ENCODE measurements around the gene TBC1D17.

Gene TBC1D17

DNA sequence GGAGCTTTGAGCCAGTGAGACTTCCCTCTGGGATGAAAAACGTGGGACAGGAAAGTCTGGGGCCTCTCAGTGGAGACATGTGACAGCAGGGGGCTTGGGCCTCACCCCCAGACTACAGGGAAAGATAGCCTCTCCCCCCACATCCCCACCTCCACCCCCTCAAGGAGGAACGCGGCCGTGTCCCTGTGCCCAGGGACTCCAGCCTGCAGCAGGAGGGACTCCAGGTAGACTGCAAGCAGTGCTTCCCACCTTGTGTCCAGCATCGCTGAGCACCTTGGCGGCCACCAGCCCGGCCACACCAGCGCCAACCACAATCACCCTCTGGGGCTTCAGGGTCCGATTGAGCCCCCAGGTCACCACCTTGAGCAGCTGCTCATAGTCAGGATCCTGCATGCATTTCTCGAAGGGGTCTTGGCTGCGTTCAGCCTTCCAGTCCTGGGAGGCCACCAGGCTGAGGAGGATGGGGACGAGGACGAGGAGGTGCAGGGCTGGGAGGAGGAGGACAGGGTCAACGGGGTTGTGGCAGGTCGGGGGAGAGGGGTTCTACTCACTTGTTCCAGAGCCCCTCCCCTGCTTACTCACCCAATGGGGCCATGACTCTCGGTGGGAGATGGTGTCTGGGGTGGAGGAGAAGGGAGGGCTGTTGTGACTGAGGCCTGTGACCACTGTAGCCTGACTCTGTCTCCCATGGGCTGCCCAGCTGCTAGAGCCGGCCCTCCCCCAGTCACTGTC lies 18.2 kb downstream of the TBC1D17 start:
- no peak for DNase-seq

DNA sequence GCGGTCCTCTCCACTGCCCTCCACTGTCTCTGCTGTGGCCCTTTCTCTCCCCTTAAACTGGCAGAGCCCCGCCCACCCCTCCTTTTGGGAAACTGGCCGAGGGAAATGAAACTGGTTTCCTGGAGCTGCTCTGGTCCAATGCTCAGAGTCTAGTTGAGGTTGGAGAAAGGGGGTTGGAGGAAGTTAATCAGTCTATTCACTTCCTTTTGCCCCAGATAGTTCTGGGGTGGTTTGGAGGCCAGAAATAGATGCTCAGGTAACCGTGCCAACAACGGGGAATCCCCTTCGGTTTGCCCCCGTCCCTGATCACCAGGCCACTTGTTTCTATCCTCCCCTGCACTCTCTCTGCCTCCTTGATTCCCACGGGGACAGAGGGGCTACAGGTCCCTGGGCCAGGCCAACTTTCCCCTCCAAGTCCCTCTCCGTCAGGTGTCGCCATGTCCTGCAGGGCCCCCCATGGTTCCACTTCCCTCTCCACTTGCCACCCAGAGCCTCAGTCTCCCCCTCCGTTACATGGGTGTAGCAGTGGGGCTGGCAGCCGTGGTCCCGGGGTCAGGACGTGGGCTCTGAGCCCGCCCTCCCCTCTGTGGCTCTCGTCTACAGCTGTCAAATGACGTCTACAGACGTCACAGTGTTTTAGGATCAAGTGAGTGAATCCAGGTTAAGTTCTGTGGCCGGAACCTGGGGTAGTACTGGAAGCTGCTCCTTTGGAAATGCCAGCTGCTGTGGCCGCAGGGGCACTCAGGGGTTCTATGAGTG lies 19.5 kb downstream of the TBC1D17 start, which contains the start of gene IL4I1:
Gene IL4I1, minus strand, starts transcription at position 25 of the 759 bp plus-strand sequence. CDS start 727 bp downstream, outside the sequence.
- peak; percentile 34 for DNase-seq

DNA sequence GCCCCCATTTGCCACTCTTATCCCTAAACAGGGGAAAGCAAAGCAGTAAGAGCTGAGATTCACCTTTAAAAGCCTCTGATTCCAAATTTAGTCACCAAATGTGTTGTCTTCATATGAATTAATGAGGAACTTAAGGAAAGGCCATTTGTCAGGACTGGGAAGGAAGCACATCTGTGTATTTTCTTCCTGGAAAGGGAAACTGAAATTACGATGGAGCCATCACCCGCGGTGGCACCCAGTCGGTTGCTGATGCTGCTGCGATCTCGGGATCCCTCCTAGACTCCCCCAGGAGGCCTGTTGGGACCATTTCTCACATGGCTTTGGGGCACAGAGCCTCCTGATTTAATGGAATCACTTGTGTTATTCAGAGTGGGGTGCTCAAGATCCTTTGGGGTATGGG lies 26.6 kb downstream of the TBC1D17 start:
- no peak for DNase-seq

DNA sequence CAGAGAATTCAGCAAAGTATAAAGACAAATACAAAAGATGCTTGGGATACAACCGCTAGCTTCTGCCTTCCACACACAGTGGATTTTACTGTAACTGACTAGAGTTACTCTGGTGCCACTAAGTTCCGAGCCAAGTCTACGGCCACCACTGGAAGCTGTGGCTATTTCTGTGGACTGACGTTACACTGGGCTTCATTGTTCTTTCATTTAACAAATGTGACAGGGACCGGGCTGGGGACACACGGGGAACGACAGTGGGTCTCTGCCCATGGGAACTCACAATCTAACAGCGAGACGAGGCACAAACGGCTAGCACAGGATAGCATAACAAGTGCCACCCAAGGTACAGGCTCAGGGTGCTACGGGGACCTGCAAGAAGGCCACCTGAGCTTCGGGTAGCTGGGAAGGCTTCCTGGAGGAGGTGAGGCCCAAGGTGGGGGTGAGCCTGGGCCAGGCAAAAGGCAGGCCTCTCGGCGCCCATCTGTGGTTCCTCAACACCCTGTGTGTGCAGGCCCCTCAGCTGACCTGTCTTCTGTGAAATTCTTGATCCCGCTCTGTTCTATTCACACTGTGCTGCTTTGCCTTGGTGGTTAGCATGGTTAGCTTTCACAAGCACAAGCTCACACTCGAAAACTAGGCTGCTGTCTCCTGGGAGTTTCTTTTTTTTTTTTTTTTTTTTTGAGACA lies 29.5 kb downstream of the TBC1D17 start:
- no peak for DNase-seq

DNA sequence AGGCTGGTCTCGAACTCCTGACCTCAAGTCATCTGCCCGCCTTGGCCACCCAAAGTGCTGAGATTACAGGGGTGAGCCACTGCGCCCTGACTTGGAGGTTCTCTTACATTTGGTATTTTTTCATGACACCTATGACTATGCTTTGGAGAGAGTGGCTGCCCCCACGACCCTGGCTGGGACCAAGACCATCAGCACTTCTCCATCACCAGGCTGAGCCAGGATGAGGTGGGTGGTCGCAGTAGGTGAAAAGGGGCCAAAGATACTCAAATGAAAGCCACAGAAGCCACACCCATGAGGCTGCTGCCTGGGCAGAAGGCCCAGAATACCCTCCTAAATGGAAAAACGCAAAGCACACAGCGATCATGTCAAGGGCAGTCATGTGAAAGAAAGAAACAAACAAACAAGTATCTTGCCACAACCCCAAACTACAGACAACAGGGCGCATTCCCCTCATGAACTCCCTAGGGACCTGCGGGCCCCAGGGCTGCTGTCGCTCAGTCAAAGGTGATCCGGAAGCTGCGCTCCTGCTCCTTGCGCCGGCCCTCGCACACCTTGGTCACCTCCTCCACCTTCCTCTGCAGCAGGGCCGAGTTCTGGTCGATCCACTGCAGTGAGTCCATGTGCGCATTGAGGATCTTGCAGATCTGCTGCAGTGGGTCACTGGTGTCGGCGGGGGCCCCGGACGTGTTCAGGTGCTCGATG lies 30.4 kb downstream of the TBC1D17 start:
- DNase-seq = no peak

DNA sequence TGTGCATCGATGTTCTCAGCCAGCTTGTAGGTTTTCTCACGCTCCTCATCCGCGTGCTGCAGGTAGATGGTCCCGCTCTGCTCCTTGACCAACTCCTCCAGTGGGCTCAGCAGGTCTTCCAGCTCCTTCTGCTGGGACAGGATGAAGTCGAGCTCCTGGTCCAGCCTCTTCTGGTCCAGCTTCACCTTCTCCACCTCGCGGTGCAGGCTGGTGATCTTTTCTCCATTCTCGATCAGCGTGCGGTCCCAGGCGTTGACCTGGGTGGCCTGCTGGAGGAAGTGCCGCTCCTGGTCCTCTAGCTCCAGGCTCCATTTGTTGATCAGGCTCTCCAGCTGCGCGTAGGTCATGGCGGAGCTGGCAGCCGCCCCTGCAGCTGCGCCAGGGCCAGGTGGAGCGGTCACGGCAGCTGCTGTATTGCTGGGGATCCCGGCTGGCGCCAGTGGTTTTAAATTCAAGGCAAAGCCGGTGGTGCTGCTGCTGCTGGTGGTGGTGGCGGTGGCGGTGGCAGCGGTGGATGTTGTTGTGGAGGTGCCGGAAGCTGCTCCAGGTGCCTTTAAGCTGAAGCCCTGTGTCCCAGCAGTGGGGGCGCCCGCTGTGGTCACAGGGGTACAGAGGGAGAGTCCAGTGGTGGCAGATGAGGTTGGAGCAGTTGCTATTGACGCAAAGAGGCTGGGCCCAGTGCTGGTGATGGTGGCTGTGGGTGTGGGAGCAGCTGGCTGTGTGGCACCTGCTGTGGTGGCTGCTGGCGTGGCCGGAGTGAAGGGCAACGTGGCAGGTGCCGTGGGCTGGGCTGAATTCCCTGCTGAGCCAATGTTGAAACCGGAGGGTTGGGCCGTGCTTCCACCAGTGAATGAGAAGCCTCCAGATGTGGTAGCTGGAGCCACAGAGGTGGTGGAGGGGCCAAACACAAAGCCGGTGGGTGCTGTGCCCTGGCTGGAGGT lies 31.2 kb downstream of the TBC1D17 start:
- no peak for DNase-seq

DNA sequence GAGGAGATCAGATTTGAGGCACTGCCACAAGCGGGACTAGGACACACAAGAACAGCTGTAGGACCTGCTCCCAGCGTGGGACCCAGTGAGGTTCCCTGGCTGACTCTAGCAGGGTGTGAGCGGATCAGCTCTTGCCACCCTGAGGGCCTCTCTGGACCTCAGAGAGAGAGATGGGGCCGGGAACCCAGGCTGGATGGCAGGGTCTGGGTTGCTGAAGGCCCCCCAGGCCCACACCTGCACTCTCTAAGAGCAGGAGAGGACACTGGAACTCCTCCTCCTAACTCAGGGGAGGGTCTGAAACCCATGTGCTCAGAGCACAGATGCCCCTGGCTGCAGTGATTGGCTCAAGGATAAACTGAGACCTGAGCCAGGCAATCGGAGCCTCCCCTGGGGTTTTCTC lies 32.7 kb downstream of the TBC1D17 start:
- DNase-seq = no peak

DNA sequence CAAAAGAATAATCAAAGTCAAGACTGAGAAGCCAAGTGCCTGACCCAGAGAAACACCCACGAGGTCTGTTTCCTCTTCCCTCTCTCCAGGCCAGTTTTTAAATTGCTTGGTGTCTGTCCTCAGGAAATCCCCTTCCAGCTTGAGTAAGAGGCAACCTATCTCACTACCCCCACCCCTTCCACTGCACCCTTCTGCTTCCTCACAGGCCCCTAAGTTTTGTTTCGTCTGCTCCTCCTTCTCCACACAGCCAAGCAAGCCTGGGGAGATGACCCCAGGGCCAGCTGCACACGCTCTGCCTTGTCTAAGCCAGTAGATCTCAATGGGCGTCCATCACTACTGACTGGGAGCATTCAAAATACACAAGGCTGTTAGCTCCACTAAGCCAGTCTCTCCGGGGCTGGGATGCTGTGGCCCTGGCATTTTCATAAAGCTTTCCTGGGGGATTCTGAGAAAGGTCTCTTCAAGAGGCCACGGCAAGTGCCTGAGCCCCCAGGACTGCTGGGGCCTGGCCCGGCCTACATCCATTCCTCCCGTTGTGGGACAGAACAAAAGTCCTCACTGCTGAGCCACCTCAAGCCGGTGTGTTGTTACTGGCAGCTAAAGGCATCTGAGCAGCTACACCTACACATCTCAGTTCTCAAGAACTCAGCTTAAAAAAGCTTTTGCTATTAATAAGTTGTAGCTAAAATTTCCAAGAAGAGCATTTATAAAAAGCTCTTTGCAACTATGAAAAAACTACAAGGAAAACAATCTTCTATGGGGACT lies 34.1 kb downstream of the TBC1D17 start:
- DNase-seq = no peak

DNA sequence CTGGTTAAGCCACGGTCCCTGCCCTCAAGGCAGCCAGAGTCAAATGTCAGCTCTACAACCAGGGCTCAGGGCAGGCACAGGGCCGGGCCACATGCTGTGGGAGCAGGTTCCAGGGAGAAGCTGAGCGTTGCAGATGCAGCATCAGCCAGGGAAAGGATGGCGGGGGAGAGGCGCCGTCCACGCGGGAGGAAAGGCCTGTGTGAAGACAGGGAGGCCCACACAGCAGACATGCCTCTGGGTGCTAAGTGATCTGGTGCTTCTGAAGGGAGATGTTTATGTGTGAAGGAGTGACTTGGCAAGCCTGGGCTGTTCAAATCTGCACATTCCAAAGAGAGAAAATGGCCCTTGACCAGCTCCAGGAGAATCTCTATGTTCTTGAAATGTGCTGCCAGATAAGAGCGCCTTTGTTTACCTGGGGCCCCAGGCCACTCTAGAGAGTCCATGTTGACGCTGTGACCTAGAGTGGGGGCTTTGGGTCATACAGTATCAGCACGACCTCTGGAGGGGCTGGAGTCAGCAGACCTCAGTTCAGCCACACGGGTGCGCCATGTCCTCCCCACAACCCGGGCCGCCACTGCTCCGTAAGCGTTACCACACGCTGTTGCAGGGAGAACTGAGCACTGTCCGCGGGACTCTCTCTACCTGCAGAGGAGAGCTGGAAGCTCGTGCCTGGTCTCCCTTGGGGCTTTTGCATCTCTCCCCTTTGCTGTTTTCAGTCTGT lies 35.6 kb downstream of the TBC1D17 start:
- DNase-seq = no peak

DNA sequence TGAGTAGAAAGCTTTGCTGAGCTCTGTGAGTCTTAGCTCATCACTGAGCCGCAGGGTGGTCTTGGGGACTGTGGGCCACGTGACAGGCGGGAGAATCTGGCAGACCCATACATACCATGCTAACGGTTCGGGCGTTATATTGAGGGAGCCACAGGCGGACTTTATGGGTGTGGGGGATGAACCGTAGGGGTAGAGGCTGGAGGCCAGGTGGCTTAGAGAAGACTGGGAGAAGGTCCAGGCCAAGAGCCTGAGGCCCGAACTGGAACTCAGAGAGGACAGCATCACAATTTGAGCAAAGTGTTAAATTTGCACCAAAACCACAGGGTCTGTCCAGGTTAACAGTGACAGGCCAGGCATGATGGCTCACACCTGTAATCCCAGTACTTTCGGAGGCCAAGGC lies 36.2 kb downstream of the TBC1D17 start:
- DNase-seq = no peak

DNA sequence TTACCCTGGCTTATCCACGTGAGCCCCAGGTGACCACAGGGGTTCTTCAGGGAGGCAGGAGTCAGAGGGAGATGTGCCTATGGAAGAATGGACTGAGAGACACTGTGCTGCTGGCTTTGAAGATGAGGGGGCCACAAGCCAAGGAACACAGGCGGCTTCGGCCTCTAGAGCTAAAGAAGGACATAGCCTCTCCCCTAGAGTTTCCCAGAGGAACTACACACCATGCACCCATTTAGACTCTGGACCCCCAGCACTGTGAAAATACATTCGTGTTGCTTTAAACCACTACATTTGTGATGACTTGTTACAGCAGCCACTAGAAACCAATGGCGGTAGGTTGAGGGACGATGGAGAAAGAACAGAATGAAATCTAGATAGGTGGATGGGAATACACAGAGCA lies 37.8 kb downstream of the TBC1D17 start:
- peak; percentile 11 for DNase-seq

DNA sequence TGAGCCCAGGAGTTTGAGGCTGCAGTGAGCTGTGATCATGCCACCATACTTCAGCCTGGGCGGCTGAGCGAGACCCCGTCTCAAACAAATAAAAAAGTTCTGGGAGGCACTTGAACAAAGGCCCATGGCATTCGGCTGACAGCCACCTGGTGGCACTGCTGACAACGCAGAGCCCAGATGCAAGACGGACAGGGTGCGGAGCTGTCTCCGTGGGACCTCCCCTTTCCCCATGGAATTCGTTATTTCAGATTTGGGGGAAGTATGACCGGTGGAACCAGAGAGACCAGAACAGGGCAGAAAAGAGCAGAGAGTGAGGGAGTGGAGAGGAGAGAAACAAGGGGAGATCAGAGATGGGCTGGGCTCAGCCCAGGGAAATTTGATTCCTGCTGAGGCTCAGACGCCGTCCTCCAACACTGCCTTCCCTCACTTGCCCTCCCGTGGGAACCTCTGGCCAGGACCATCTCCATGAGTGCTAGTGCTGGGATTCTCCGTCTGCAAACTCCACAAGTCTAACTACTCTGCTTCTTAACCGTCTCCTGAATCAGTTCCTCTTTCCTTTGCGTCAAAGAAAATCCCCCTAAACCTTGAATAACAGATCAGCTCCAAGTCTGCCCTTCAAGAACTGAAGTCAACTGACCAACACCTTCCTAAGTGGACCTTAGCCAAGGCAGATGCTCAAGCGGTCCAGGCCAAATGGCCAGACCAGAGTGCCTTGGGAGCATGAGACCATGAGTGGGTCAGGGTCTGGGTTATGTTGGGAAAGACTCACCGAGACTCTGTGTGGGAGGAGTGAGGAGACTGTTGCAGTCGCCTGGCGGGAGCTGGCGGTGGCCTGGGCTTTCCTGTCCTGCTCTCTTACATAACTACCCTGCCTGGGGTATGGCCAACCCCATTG lies 39.6 kb downstream of the TBC1D17 start:
- no peak for DNase-seq

DNA sequence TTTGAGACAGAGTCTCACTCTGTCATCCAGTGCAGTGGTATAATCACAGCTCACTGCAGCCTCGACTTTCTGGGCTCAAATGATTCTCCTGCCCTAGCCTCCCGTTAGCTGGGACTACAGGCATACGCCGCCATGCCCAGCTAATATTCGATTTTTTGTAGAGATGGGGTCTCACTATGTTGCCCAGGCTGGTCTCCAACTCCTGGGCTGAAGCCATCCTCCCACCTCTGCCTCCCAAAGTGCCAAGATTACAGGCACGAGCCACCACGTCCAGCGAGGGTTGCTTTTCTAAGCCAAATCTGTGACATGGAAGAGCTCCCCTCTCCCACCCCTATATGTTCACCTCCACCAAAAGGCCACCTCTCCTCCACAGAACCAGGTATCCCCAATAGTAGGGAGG lies 40.6 kb downstream of the TBC1D17 start:
- DNase-seq = no peak

DNA sequence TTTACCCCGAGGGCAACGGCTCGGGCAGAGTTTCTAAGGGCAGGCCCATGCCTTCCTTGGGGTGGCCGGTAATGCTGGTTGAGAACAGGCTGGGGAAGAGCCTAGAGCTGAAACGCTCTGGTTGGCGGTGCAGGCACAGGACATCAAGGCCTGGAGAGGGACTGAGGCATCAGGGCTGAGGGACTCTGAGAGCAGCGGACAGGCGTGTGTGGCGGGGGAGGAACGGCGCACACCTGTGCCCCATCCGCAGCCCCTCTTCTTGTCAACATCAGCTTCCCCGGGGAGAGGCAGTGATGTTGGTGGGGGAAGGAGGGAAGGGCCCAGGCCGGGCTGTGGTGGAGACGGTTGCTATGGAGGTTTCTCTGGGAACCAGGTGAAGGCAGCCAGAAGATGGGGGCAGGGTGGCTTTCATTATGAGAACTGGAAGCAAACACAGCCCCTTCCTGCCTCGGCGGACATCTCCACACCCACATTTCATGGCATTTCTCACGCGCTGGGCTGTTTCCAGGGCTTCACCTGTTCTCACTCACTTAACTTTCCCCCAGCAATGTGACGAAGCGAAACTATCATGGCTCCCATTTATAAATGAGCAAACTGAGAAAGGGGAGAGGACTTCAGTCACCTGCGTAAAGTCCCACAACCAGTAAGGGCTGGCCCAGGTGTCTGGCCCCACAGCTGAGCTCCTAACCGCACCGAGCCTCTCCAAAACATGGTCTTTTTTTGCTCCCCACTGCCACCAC lies 43.3 kb downstream of the TBC1D17 start:
- no peak for DNase-seq

DNA sequence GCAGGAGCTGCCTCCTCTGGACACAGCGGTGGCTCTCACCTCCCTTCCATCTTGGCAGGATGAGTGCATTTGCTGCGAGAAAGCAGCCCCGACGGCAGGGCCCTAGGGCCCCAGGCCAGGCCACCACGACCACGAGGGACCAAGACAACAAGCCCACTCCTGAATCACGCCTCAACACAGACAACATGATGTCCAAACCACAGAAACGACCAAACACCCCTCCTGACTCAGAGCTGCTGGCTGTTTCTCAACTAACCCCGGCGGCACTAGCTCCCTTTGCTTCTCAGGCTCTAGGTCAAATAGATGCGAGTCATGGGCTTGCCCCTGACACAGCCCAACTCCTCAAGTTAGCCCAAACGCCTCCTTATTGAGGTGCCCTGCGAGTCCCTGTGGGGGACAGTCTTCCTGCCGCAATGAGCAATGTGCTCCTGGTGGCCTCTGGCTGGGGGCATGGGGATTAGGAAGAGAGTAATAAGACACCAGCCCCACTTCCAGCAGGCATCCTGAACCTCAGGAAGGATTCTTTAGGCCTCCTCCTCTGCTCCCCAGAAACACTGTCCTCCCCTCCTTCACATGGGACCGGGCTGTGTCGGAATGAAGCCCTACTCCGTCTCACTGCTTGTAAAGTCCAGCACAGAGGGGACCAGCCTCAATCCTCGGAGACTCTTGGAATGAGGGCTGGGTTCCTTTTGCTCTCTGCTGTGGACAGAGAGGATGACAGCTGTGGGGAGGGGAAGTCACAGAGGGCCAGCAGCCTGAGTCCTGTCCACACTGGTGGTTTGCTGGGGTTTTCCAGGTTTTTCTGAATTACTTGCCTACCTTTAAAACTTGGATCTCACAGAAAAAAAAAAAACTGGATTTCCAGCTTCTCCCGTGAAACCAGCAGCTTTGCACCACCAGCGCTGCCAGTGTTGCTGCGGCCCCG lies 44.6 kb downstream of the TBC1D17 start:
- DNase-seq = no peak

DNA sequence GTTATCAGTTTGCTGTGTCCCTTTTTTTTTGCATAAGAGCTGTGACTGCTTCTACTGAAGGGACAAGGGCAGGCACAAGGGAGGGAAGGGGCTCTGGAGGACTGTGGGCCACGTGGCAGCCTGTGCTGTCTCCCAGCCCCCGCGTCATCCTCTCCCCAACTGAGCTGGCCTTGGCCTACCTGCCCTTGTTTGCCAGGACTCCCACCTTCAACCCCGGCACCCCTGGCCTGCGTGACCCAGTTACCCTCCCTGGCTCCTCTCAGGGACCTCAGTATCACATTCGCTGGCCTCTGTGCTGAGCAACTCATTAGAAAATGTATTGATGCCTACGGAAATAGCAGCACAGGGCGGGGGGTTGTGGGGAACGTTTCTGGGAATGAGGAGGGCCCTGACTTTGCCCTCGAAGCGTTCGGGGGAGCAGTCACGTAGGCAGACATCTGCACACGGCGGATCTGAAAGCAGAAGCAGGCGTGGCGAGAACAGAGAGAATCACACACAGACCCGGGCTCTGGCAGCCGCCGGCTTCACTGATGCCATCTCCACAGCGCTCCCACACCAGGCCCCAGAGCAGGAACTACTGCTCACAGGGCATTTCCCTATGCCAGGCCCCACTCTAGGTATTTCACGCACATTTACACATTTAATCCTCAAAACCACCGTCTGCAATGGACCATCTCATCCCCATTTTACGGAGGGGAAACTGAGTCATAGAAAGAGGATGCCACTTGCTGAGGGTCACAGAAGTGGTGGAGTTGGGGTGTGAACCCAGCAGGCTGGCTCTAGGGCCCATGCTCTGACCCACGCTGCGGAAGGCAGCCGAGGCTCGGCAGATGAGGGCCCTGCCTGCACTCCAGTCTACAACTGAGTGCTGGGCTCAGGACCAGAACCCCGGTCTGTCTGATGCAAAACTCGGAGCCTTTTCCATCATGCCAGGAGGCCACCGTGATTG lies 45.8 kb downstream of the TBC1D17 start:
- no peak for DNase-seq

Measured in DMS53 (cell line).